GM18907 (cell line): ENCODE measurements around the gene CELF2.

Source experiments
- ATAC-seq: cut with Tn5 transposase; IDR thresholded peaks from one replicate; pipeline ENCODE4 v1.9.1; 2021; ENCODE audit warnings: mild to moderate bottlenecking, moderate library complexity; ENCODE audit not compliant: unreplicated experiment

CELF2 gene

GRCh38 chr10:11215471-11215870 lies 197.8 kb downstream of the CELF2 start:
- no peak for ATAC-seq

DNA sequence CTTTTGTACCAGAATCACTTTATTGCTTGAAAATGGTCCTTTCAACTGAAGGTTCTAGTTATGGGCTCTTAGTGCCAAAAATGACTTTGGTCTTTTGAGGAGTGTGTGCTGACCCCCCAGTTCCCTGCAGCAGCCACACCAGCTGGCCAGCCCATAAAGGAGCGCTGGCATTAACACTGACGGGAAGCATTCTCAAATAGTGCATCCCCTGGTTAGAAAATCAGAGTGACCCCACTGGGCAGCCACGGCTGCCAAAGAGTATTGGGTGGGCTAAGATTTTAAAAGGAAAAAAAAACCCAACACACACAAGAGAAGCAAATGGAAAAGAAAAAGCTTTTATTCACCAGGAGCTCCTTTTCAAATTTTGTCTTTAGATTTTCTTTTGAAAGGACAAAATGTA lies 199.8 kb downstream of the CELF2 start:
- no peak for ATAC-seq

- ATAC-seq = no peak
Observed at GRCh38 chr10:11218395-11218794, 200.7 kb downstream of the CELF2 start.

DNA sequence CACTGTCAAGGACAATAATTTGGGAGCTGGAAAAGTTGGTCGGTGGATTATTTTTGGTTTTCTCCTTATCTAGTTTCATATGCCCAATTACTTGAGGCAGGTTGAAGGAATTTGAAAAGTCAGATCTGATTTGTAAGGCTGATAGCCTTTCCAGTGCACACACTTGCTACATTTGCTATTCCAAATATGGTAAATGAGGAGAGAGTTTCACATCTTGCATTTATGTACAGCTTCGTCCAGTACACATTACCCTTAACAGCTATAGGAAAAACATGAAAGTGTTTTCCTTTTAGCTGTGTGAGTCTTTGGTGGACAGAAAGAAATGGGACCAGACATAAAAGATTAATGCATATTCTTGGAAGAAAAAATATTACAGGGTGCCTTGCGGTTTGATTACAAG lies 201.8 kb downstream of the CELF2 start:
- no peak for ATAC-seq

- ATAC-seq = no peak
Observed at GRCh38 chr10:11223081-11223480, 205.4 kb downstream of the CELF2 start.

DNA sequence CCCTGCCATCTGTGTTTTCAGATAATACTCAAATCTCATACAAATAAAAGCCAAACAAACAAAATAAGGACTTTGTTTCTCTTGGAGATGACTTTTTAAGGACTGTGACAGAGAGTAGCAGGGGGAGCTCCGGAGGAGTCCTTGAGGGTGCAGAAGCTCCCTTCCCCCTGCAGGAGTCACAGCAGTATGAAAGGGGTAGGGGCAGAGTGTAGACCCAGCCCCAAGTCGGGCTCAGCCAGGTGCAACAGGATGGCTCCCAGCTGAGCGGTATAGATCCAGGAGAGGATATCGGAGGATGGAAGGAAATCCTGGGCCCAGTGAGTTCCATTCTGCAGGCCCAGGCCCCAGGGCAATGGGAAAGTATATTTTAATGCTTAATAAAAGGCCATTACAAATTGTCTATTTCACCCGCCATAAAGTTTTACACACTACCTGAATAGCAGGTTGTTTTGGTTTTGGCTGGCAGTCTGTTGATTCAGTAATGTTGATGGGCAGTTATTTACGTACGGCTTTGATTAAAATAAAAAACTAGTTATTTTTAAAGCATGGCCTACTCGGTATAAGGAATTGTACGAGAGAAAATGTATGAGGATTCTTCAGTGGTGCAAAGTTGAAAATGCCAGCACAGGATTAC lies 206.0 kb downstream of the CELF2 start:
- no peak for ATAC-seq

- ATAC-seq = no peak
Observed at GRCh38 chr10:11224321-11224720, 206.6 kb downstream of the CELF2 start.

DNA sequence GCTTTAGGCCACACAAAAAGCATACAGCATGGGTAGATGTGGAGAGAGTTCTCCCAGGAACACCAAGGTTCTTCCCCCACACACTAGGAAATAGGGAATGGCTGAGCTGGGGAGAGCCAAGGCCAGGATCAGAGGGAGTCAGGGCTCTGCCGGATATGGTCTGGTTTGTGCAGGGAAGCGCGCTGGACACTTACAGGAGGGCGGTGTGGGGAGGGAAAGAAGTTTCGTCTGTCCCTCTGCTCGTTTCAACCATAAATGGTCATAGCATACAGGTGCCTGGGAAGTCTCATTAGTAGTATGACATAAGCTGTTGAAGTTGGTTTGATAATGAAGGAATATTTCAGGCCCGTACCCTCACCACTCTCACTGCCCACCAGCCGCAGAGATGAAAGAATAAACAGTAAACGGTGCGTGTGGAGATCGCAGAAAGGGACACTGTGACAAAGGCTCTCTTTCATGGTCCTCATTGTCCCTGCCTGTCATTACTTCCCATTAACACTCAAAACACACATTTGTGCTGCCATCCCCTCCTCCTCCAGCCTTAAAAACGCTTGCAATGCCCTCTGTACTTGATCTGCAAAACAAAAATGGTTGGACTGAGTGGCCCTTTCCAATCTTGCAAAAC lies 207.2 kb downstream of the CELF2 start:
- ATAC-seq = no peak

GRCh38 chr10:11225935-11226334 lies 208.3 kb downstream of the CELF2 start:
- peak; percentile 63 for ATAC-seq

DNA sequence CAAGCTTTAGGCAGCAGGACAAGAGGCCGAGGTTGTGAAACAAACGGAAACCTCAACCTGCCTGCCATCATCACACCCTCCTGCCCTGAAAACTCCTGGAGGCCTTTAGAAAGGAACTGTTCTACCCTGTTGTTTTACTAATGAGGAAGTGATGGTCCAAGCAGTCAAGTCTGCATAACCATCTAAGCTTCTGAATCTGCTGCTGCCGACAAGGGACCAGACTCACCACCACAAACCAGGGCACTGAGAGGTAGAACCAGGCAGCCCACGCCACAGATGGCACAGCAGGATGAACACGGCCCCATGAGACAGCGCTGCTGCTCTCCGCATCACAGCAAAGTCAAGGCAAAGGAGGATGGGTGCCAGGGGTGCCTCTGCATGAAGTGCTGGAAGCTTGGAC lies 209.4 kb downstream of the CELF2 start:
- ATAC-seq = peak; percentile 66

DNA sequence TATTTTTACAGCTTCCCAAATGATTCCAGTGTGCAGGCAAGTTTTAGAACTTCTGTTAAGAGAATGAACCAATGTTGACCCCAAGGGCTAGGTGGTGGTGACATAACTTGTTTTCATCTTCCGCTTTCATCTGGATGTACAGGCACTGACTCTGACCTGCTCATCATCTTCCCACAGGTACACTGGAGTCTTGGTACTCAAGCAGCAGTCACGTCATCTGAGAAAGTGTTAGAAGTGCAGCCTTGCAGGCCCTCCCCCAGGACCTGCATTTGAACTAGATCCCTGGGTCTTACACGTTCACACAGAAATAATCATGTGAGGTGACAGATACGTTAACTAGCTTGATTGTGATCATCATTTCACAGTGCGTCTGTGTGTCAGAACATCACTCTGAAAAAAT lies 212.2 kb downstream of the CELF2 start:
- no peak for ATAC-seq

GRCh38 chr10:11230498-11231167 lies 213.0 kb downstream of the CELF2 start:
- no peak for ATAC-seq

DNA sequence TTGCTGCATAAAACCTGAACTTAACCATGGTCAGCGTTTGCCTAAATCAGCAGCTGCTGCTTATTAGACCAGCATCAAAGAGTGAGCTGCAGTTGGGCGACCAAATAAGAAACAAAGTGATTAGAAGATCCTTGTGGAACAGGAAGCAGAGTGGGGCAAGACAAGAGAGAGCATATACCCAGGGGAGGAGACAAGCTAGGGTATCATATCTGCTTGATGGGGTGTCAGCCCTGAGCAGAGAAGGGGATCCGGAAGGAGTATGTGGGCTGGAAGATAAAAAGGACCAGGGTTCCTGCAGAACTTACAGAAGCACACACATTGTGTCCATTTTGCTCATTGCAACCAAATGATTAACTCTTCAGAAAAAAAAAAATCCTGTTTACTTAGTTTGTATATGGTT lies 213.6 kb downstream of the CELF2 start:
- no peak for ATAC-seq

DNA sequence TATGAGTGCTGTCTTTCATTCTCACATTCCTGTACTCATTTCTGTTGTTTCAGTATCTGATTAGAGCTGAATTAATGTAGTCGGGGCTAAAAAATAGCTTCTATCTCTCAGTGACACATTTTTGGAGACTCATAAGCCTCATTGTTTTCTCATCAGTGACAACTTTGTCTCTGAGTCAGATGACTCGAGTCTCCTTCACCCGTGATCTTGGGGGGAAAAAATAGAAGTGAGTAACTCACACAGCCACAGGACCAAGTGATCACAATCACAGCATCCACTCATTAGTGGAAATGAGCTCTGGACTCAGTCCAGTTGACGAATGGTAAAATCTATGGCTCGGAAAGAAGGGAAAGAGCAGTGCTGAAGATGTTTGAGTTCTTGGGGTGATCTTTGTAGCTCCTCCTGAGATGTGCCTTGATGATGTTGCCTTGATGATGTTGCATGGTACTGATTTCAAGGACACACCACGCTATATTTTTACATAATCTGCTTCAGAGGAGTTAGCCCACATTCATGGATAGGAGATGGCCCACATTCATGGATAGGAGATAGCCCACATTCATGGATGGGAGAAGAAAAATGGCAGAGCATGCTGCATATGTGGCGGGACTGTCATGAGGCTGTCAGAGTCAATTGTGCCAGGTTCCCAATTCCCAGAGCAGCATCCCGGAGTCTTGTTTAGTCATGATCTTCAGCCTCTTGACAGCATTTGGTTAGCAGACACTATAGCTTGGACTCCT lies 214.7 kb downstream of the CELF2 start:
- ATAC-seq = no peak

GRCh38 chr10:11234857-11235531 lies 217.3 kb downstream of the CELF2 start:
- no peak for ATAC-seq

GRCh38 chr10:11235771-11236170 lies 218.1 kb downstream of the CELF2 start:
- peak; percentile 27 for ATAC-seq

GRCh38 chr10:11236234-11236633 lies 218.6 kb downstream of the CELF2 start:
- ATAC-seq = peak; percentile 84

- ATAC-seq = peak; percentile 41
Observed at GRCh38 chr10:11237571-11237970, 219.9 kb downstream of the CELF2 start.

DNA sequence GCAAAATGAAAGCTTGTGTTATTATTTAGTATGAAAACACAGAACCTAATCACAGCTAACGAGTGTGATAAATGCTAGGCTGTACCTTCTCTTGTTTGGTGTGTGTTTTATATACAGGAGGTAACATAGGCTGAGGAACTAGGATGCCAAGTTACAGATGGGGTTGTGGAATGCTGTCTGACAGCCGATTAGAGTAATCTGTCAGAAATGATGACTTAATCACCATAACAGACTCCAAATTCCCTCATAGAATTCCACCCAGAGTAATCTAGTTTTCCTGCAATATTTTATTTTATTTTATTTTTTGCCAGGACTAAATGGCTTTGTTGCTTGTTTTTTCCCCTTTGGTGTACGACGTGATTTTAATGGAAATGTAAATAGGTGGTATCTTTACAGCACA lies 221.2 kb downstream of the CELF2 start:
- ATAC-seq = no peak

DNA sequence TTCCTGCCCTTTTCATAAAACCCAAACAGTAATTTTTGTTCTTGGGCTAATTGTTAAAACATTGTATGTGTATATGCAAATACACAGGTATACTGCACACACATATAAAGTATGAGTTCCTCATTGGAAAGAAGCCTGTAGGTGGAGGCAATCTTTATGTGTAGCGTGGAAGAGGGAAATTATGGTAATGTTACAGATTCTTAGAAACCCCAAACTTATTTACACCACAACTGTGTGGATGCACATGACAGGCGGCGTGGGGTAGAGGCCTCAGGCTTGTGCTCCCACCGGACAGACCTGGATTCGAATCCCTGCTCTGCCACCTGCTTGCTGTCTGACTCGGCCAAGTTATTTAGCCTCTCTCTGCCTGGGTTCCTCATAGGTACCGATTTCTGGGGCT lies 223.0 kb downstream of the CELF2 start:
- ATAC-seq = no peak
